Umbilical cord (tissue), 2 donors: ENCODE data around the gene DTNB. TPM values are rescaled to one million over a fixed set of nuclear protein-coding genes. Genes with fewer than 3 reads are reported as not detected.
"Not testable (repeated sequence)": the region's sequence is repeated elsewhere in the genome, so short reads cannot be mapped to it uniquely, and the experiment has no call there.

Experiments
- DNase-seq: peaks from one replicate; pipeline ENCODE4 v3.0.0-alpha.2; 2015; ENCODE audit warnings: low spot score
- total RNA-seq: library from RNA; depleted of rRNA; stranded (reverse); fragments of >200 nt; gene quantifications from one replicate; pipeline ENCODE4 v1.2.3, GENCODE V29; 2014; ENCODE audit warnings: low replicate concordance; ENCODE audit not compliant: insufficient read depth

Gene DTNB
- total RNA-seq, 1 donor from 2014 or later: 55.4 TPM

GRCh38 chr2:25590921-25591505 is 82.4 kb downstream of the DTNB start:
- DNase-seq: no peak

DNA sequence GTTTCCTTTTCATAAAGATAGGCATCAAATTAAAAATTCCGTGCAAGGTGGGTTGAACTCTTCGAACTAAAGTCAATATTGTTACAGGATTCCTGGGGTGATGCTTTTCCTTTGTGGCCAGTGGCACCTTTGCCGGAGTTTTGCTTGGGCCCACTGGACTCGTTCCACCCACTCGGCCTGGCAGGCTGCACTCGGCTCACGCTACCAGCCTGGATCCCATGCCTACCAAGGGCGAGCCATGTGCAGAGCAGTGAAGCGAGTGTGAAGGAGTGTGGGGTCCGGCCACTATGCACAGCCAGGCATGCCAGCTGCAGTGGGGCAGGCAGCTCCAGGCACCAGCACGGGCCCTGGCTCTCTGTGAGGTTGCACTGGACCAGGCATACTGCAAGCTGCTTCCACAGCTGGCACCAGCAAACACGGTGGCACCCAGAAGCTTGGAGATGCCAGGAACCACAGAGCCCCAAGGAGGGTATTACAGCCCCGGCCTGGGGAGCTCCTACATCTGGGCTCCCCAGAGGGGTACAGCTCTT is 83.6 kb downstream of the DTNB start:
- DNase-seq: no peak

DNA sequence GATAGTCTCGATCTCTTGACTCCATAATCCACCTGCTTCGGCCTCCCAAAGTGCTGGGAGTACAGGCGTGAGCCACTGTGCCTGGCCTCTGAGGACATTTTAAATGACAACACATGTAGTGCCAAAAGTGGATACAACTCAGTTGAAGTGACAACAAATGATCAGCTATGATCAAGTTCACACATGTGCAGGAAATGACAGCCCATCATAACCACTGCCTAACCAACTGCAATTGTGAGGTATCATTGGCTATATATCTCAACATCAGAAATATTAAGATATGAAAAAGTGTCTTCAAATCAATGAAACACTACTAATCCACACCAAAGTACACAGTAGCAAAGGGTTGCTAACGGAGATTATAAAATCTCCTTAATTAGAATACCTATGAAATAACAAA is 84.8 kb downstream of the DTNB start:
- no peak for DNase-seq

DNA sequence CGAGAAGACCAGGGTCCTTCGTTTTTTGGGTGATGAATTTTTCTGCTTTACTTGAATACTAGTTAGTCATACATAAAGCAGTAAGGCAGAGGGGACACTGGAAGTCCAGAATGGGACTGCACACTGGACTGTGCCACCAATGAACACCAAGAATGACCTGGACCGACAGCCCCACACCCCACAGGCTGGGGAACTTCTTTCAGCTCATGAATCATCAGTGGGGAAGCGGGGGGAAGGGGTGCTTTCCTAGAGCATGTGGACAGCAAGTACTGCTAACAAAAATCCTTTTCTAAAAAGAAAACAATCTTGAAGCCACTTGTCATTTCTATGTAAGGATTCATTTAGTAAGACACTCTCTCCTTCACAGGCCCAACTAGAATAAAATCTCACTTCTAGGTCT is 86.0 kb downstream of the DTNB start:
- DNase-seq: no peak

- no peak for DNase-seq
Measured at GRCh38 chr2:25586726-25587144, 86.6 kb downstream of the DTNB start.

DNA sequence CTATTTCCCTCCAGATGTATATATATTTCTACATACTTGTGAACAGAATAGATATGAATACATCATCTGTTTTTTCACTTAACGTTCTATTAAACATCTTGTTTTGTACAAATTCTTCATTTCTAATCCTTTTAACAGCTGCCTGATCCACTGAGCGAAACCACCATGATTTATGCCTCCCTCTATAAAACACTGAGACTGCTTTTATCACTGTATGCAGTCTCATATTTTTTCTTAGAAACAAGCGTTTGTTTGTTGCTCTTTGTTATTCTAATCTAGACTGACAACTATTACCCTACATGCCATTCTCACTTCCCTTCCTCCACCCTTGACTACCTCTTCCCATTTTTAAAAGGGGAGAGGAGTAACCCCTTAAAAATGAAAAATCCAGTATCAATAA is 88.2 kb downstream of the DTNB start:
- DNase-seq: no peak

GRCh38 chr2:25582077-25582830 is 91.1 kb downstream of the DTNB start:
- DNase-seq: no peak

GRCh38 chr2:25576596-25576995 is 96.8 kb downstream of the DTNB start:
- DNase-seq: no peak

DNA sequence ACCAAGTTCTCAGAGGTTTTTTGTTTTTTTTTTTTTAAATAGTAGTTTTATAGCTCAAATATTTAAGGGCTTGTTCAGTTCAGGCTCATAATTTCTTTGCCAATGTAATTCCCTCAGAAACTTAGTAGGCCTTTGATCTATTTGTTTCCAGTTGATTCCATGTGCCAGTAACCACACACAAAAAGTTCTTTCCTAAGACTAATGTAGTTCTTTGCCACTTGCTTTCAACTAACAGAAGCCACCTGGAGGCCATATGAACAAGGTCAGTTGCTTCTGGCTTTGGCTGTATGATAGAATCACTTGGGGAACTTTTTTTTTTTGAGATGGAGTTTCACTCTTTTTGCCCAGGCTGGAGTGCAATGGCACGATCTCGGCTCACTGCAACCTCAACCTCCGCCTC is 100.7 kb downstream of the DTNB start:
- DNase-seq: no peak

DNA sequence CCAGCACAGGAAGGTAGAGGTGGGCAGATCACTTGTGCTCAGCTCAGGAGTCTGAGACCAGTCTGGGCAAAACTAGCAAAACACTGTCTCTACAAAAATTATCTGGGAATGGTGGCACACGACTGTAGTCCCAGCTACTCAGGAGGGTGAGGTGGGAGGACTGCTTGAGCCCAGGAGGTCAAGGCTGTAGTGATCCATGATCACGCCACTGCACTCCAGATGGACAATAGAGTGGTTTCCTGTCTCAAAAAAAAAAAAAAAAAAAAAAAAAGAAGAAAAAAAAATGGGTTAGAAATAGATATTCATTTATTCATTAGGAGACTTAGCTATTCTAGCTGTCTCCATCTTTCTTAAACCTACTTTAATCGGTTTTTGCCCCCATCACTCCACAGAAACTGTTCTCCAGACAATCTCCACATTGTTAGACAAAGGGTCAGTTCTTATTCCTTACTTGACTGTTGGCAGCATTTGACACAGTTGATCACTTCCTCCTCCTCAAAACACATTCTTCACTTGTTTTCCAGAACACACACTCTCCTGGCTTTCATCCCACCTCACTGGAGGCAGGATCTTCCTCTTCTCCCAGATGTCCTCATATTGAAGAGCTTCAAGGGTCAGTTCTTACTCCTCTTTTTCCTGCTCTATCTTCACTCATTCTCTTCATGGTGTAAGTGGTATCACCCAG is 103.1 kb downstream of the DTNB start:
- no peak for DNase-seq

DNA sequence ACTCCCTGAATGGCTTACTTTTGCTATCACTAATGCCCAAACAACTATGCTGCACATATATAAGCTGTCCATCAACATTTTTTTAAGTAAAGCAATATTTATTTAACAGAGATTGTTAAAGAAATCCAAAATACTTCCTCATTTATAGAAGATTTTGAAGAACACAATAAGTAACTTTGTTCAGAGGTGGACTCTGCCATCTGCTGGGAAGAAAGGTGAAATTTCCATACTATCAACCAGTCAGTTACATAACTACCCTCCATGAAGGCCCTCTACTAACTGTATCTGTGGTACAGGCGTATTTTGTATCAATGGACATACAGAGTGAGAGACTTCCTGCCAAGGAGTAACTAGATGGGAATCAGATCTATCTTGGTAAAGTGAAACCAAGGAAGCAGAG is 106.0 kb downstream of the DTNB start:
- peak; percentile 54 for DNase-seq

GRCh38 chr2:25566694-25567093 is 106.7 kb downstream of the DTNB start:
- peak; percentile 37 for DNase-seq

DNA sequence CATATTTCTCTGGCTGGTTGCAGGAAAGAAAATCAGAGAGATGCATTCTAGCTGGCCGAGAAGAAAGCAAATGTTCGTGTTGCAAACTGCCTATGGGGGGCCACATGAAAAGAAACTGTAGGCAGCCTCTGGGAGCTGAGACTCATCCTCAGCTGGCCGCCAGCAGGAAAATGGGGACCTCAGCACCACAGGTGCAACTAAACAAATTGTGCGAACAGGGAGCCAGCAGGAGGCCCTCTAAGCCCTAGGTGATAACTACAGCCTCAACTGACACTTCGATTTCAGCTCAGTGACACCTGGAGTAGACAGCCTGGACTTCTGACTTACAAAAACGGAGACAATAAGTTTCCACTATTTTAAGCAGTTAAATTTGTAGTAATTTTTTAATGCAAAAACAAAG is 107.3 kb downstream of the DTNB start:
- DNase-seq: no peak

DNA sequence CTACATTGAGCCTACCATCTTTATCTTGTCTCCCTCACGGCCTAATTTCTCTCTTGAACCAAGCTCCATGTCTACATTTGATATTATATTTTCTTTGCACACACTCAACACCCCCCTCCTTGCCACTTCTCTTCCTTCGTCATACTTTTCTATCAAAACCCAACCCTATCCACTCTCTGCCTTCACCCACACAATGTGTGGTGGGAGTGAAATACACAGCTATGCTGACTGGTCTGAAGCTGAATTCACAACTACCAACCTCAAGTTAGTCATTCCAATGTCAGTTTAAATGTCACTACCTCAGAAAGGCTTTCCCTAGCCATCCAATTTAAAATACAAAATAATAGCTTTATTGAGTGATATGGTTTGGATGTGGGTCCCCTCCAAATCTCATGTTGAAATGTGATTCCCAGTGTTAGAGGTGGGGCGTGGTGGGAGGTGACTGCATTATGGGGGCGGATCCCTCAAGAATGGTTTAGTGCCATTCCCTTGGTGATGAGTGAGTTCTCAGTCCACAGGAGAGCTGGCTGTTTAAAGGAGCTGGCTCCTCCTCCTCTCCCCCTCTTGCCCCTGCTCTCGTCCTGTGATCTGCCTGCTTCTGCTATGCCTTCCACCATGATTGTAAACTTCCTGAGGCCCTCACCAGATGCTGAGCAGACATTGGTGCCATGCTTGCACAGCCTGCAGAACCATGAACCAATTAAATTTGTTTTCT is 112.1 kb downstream of the DTNB start:
- DNase-seq: no peak

DNA sequence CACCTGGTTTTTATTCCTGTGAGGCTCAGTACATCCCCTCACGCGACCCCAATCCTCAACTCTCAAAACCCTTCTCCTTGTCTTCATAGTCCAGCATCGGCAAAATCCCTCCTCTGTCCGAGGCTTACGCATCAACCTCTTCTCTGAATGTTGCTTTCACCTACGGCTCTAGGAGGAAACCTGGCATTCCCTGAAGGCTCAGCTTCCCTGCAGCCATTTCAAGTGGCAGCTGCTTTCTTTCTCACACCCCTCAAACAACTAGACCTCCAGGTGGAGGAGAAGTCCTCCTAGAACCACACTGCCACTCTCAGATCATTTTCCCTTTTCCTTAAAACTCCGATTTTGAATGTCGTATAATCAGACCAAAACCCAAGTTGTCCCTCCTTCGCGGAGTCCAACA is 114.2 kb downstream of the DTNB start:
- no peak for DNase-seq

GRCh38 chr2:25558262-25558661 is 115.1 kb downstream of the DTNB start:
- no peak for DNase-seq

DNA sequence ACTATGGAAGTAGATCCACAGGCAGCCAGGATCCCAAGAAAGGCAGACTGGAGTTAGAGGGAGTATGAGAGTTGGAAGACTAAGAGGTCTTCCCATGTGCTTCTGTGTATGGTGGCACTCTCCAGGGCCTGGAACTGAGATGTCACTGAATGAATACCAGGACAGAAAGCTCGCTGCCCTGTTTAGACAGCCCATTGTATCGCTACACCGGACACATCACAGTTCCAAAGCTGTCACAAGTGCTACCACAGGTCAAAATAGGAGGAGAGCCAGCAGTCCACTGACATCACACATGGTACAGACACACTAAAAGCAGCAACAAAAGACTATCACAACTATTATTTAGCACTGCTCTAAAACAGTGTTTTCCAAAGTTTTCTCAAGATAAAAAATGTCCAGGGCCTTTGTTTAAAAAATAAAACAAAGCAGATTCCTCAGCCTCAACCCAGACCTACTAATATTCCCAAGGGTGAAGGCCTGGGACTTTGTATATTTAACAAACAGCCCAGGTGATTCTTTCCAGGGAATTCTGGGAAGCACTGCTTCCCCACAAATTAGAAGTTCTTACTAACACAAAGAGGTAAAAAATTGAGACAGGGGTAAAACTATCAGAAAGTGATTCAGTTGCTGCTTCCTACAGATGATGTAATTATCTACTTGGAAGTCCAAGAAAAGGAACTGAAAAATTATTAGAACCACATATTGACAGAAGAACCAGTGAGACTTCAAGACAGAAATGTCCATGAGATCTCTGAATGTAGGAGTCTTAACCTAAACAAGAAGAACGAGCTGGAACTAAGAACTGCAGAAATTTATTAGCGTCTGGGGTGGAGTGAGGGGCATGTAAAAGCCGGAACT is 116.0 kb downstream of the DTNB start:
- no peak for DNase-seq

DNA sequence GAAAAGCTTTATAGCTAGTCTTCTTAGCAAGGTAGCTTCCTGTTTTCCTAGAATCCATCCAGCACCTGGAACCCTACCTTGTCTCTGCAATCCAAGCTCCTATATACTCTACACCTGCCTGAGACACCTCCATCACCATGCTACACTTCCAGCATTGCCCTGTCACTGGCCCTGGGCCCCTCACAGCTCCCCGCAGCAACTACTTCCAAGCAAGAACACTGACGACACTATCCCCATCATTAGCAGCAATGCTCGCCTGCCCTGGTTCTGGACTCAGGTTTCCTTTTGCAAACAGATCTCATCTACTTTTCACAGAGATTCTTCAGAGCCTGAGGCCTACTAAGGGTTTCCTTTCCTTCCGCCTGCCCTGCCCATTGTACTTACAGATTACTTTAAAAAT is 121.1 kb downstream of the DTNB start:
- no peak for DNase-seq

- no peak for DNase-seq
Measured at GRCh38 chr2:25551316-25551715, 122.1 kb downstream of the DTNB start.

GRCh38 chr2:25549571-25549970 is 123.8 kb downstream of the DTNB start:
- DNase-seq: not testable (repeated sequence)

DNA sequence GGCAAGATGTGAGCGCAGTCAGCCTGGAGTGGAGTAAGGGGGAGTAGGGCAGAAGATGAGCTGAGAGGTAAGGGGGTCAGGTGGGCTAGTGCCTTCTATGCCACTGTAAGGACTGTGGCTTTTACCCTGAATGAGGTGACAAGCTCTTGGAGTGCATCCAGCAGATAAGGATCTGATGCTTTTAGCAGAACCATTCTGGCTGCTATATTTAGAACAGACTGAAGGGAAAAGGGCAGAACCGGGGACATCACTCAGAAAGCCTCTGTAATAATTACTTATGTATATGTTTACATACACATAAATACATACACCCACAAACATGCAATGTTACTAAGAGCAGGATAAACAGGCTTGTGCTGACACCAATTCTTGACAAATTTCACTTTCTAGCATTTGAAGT is 124.8 kb downstream of the DTNB start:
- DNase-seq: no peak
